Psoas muscle (tissue), 8 donors: Measurements from ENCODE around the gene PHACTR2. TPM values are rescaled to one million over a fixed set of nuclear protein-coding genes. Genes with fewer than 3 reads are reported as not detected.

Experiments used
- ATAC-seq, 4 donors: fragments of 200-7000 bp; cut with Tn5 transposase; one replicate each; pipeline ENCODE4 v1.9.1; 2020; ENCODE audit warnings: moderate library complexity in 3 of 4, mild to moderate bottlenecking in 2 of 4
- DNase-seq, 2 donors: peaks; one replicate each; pipeline ENCODE4 v3.0.0-alpha.2; 2020
- H3K27ac ChIP-seq: fragments of 200-600 bp; one replicate; pipeline ENCODE4 v1.8.0; 2022
- H3K27me3 ChIP-seq, 3 donors: fragments of 200-600 bp in 1 of 3; one replicate each; pipeline versions ENCODE4 v1.6.1 to v1.8.0; 2013 to 2022; ENCODE audit warnings: low read length in 2 of 3, mild to moderate bottlenecking in 2 of 3, moderate library complexity in 1 of 3; ENCODE audit not compliant: insufficient read depth in 3 of 3
- H3K36me3 ChIP-seq, 2 donors: fragments of 200-600 bp in 1 of 2; one replicate each; pipeline versions ENCODE4 v1.6.1 to v1.8.0; 2013 to 2022; ENCODE audit warnings: low read depth in 1 of 2, mild to moderate bottlenecking in 1 of 2, moderate library complexity in 1 of 2; ENCODE audit not compliant: insufficient read depth in 1 of 2
- H3K4me1 ChIP-seq: fragments of 200-600 bp; one replicate; pipeline ENCODE4 v1.8.0; 2022
- H3K4me3 ChIP-seq: fragments of 200-600 bp; one replicate; pipeline ENCODE4 v1.8.0; 2022; ENCODE audit warnings: mild to moderate bottlenecking
- H3K9me3 ChIP-seq: fragments of 200-600 bp; one replicate; pipeline ENCODE4 v1.8.0; 2022
- CTCF ChIP-seq: fragments of 200-600 bp; IDR thresholded peaks from one replicate; pipeline ENCODE4 v1.8.0; 2022; ENCODE audit warnings: antibody characterized with exemption
- WGBS, 3 donors: extraction: QIAGEN DNeasy Blood & Tissue Kit; methylation state at CpG; one replicate each; pipeline versions ENCODE4 v1.1.6 to v1.1.7; 2013; 5-methylcytosine and 5-hydroxymethylcytosine counted together
- intact Hi-C, 2 donors: fragments of 100-400 bp; cut with DNase I; formaldehyde crosslinking; loops; one replicate each; pipeline versions ENCODE4 v1.11.0 to v1.14.2; 2022
- polyA plus RNA-seq, 3 donors: library from polyadenylated mRNA; stranded (reverse); fragments of 200-250 nt; gene quantifications; one replicate each; pipeline ENCODE4 v1.2.3, GENCODE V29; 2013
- total RNA-seq, 4 donors: library from RNA; stranded (reverse); fragmentation: NEBNext Ultra II Directional in 2 of 4; extraction: Animal tissue kit (Norgen Biotek cat#: 25700) in 2 of 4; gene quantifications; one replicate each; pipeline versions ENCODE4 v1.2.1 to v1.2.4, GENCODE V29; 2021 to 2023
- donor health status: healthy with polysubstance abuse.
- donor health status: DM: no; HTN: no; CAD: no; lungs with moderate emphysema.
- donor health status: Bipolar disorder and iron deficiency.
- donor health status: healthy.
- donor health status: DM: yes; HTN: yes; CAD: no.
- donor health status: DM: no; HTN: no; CAD: no.
- donor health status: DM: no; HTN: no; CAD: no.
- donor health status: DM: yes; HTN: yes; CAD: no.

Gene PHACTR2
- total and polyA plus RNA-seq, 7 donors = 3.4 to 48.8 (median 30.0) TPM

GRCh38 chr6:143802833-143803565 is 125.2 kb downstream of the PHACTR2 start:
- no peak for ATAC-seq
- Histone ChIP-seq H3K36me3 (peaks cover 2 to 7% of the 10 kb centered on the region in 2 donors), H3K4me3 (no peak overlapping the region), H3K27me3 (no peaks in the 10 kb centered on the region), H3K27ac (no peak overlapping the region), H3K9me3 (no peaks in the 10 kb centered on the region), H3K4me1 (no peaks in the 10 kb centered on the region)
- DNase-seq = no peak
- no peak for TF ChIP-seq CTCF
- intact Hi-C loops = no loop called here
- WGBS, 3 donors = 96 to 98% (median 97%) methylated on average over 8 of the region's 8 CpGs

- WGBS, 3 donors = 79 to 90% (median 86%) methylated on average over 9 of the region's 9 CpGs
- peaks cover 2 to 15% of the 10 kb centered on the region in 2 donors for H3K36me3 ChIP-seq
- no peak overlapping the region for H3K4me3 ChIP-seq
- H3K4me1 ChIP-seq = no peaks in the 10 kb centered on the region
- intact Hi-C loops = no loop called here
- no peak for TF ChIP-seq CTCF
- no peaks in the 10 kb centered on the region for H3K9me3 ChIP-seq
- no peak for DNase-seq
- H3K27me3 ChIP-seq = no peaks in the 10 kb centered on the region
- no peak overlapping the region for H3K27ac ChIP-seq
- no peak for ATAC-seq
Observed at GRCh38 chr6:143803769-143804568, 126.2 kb downstream of the PHACTR2 start.

GRCh38 chr6:143804835-143805239 is 127.1 kb downstream of the PHACTR2 start:
- intact Hi-C loops = no loop called here
- H3K4me3 ChIP-seq = no peak overlapping the region
- no peak overlapping the region for H3K27ac ChIP-seq
- no peaks in the 10 kb centered on the region for H3K27me3 ChIP-seq
- H3K36me3 ChIP-seq = peaks cover 2 to 18% of the 10 kb centered on the region in 2 donors
- WGBS, 3 donors = 52 to 62% (median 59%) methylated on average over 4 of the region's 4 CpGs
- DNase-seq (no peak), ATAC-seq (no peak)
- no peaks in the 10 kb centered on the region for H3K9me3 ChIP-seq
- H3K4me1 ChIP-seq = no peaks in the 10 kb centered on the region
- no peak for TF ChIP-seq CTCF

GRCh38 chr6:143806282-143807102 is 128.7 kb downstream of the PHACTR2 start:
- H3K27ac ChIP-seq = no peak overlapping the region
- no peak for DNase-seq

More at GRCh38 chr6:143806282-143807102, 128.7 kb downstream of the PHACTR2 start:
- WGBS, 3 donors = 90 to 96% (median 92%) methylated on average over 8 of the region's 8 CpGs
- no peak overlapping the region for H3K4me3 ChIP-seq
- H3K9me3 ChIP-seq = no peaks in the 10 kb centered on the region
- H3K4me1 ChIP-seq = no peaks in the 10 kb centered on the region
- TF ChIP-seq CTCF = no peak
- intact Hi-C loops = no loop called here
- no peaks in the 10 kb centered on the region for H3K27me3 ChIP-seq
- peaks cover 0 to 18% of the 10 kb centered on the region in 2 donors for H3K36me3 ChIP-seq
- ATAC-seq = no peak
